HepG2 (cell line): ENCODE data around the gene PEX11A. TPM values are rescaled to one million over a fixed set of nuclear protein-coding genes. Genes with fewer than 3 reads are reported as not detected.

Source experiments
- ATAC-seq: fragments of 200-7000 bp; cut with Tn5 transposase; 3 replicates; pipeline ENCODE4 v1.9.1; 2020; ENCODE audit warnings: mild to moderate bottlenecking, moderate library complexity
- BruUV-seq: library from RNA; stranded (reverse); fragments of 400-500 nt; replicated peaks from 2 replicates; lab custom pipeline; 2021; lab: Mats Ljungman, UMichigan
- CTCF ChIA-PET: fragments of 300-600 bp; formaldehyde crosslinking; extraction: SDS; loops from one replicate; lab custom pipeline; 2021; ENCODE audit warnings: low total read pairs, inconsistent platforms, low intra/inter-chr PET ratio; lab: Yijun Ruan, JAX
- POLR2A ChIA-PET: fragments of 350-600 bp; sonication (Branson Sonifier 250); formaldehyde crosslinking; loops from one replicate; lab custom pipeline; 2020; ENCODE audit warnings: antibody characterized with exemption, inconsistent platforms; lab: Yijun Ruan, JAX
- DNase-seq: peaks from one replicate; pipeline ENCODE4 v3.0.0-alpha.2; 2015; ENCODE audit warnings: low spot score
- FAIRE-seq: peaks from 3 replicates; lab custom pipeline; 2011; peaks lifted over from hg19 to GRCh38; lab: Jason Lieb, UNC
- H2AFZ ChIP-seq: one replicate; pipeline ENCODE4 v1.6.1; 2011; ENCODE audit warnings: low read length, inconsistent platforms
- H3K27ac ChIP-seq: fragments of 300-600 bp; 3 replicates; pipeline ENCODE4 v1.8.0; 2011; ENCODE audit warnings: mixed run types, mild to moderate bottlenecking, mixed read lengths, low read length, inconsistent platforms; ENCODE audit not compliant: insufficient read depth; ENCODE audit errors: extremely low read length
- H3K27me3 ChIP-seq, 2 experiments: fragments of 200-600 bp in 1 of 2; 2 replicates in 1 of 2; 3 replicates in 1 of 2; pipeline versions ENCODE4 v1.6.0 to v1.8.0; 2011; ENCODE audit warnings: low read length in 2 of 2, mild to moderate bottlenecking in 2 of 2, moderate library complexity in 2 of 2, inconsistent platforms in 1 of 2; ENCODE audit not compliant: insufficient read depth in 2 of 2, control insufficient read depth in 1 of 2
- H3K36me3 ChIP-seq, 2 experiments: fragments of 200-600 bp in 1 of 2; replicated peaks in 1 of 2; 2 replicates in 1 of 2; 3 replicates in 1 of 2; pipeline versions ENCODE4 v1.5.1 to v1.8.0; 2011; ENCODE audit warnings: low read length in 2 of 2, inconsistent platforms in 1 of 2; ENCODE audit not compliant: insufficient read depth in 2 of 2, control insufficient read depth in 1 of 2
- H3K4me1 ChIP-seq: 2 replicates; pipeline ENCODE4 v1.5.1; 2012; ENCODE audit warnings: low read length, inconsistent platforms; ENCODE audit not compliant: insufficient read depth
- H3K4me2 ChIP-seq: 2 replicates; pipeline ENCODE4 v1.6.0; 2011; ENCODE audit warnings: low read depth, low read length, inconsistent platforms
- H3K4me3 ChIP-seq, 3 experiments: fragments of 200-600 bp in 1 of 3; sonication (generic), shearing (Covaris generic) in 1 of 3; replicated peaks in 1 of 3; 2 replicates each; pipeline ENCODE4 v1.5.1; 2011 to 2016; ENCODE audit warnings: low read length in 3 of 3, inconsistent platforms in 2 of 3, low read depth in 2 of 3, mild to moderate bottlenecking in 2 of 3, control low read depth in 1 of 3, mixed read lengths in 1 of 3; ENCODE audit not compliant: insufficient read depth in 1 of 3
- H3K79me2 ChIP-seq: one replicate; pipeline ENCODE4 v1.6.1; 2011; ENCODE audit warnings: low read length, inconsistent platforms; ENCODE audit not compliant: insufficient read depth
- H3K9ac ChIP-seq: 2 replicates; pipeline ENCODE4 v1.6.0; 2011; ENCODE audit warnings: mild to moderate bottlenecking, low read depth, low read length, inconsistent platforms; ENCODE audit not compliant: insufficient read depth
- H3K9me3 ChIP-seq: 2 replicates; pipeline ENCODE4 v1.5.1; 2012; ENCODE audit warnings: mild to moderate bottlenecking, low read length
- H4K20me1 ChIP-seq: 2 replicates; pipeline ENCODE4 v1.6.0; 2011; ENCODE audit warnings: inconsistent platforms, mild to moderate bottlenecking, low read length, moderate library complexity; ENCODE audit not compliant: insufficient read depth
- MEIS2 ChIP-seq: sonication (generic); formaldehyde crosslinking; IDR thresholded peaks from 2 replicates; pipeline ENCODE4 v1.9.0; 2021; ENCODE audit warnings: mild to moderate bottlenecking, missing genetic modification reagents
- MTA1 ChIP-seq: sonication (generic); formaldehyde crosslinking; IDR thresholded peaks from 2 replicates; pipeline ENCODE4 v1.4.0; 2020; ENCODE audit warnings: missing genetic modification reagents, mild to moderate bottlenecking, borderline replicate concordance
- NBN ChIP-seq: fragments of 450-650 bp; conservative IDR thresholded peaks from 2 replicates; pipeline ENCODE4 v1.6.1; 2017
- RAD21 ChIP-seq: fragments of 450-650 bp; formaldehyde crosslinking; IDR thresholded peaks from 2 replicates; pipeline ENCODE4 v1.5.0; 2020; ENCODE audit warnings: mild to moderate bottlenecking
- SALL1 ChIP-seq: sonication (generic); formaldehyde crosslinking; IDR thresholded peaks from 2 replicates; pipeline ENCODE4 v1.8.0; 2022; ENCODE audit warnings: mild to moderate bottlenecking, missing genetic modification reagents
- SALL2 ChIP-seq: sonication (generic); formaldehyde crosslinking; IDR thresholded peaks from 2 replicates; pipeline ENCODE4 v1.8.1; 2023; ENCODE audit warnings: mild to moderate bottlenecking, missing genetic modification reagents, inconsistent platforms
- SMC3 ChIP-seq: IDR thresholded peaks from 2 replicates; pipeline ENCODE4 v1.6.1; 2011; ENCODE audit warnings: low read length, improper control_type of control experiment
- ZNF510 ChIP-seq: sonication (generic); formaldehyde crosslinking; IDR thresholded peaks from 2 replicates; pipeline ENCODE4 v1.4.0; 2020; ENCODE audit warnings: low read depth, mild to moderate bottlenecking, missing genetic modification reagents
- ZNF547 ChIP-seq: sonication (generic); formaldehyde crosslinking; IDR thresholded peaks from 2 replicates; pipeline ENCODE4 v1.5.1; 2020; ENCODE audit warnings: mild to moderate bottlenecking, missing genetic modification reagents
- ZNF687 ChIP-seq: sonication (generic); formaldehyde crosslinking; IDR thresholded peaks from 2 replicates; pipeline ENCODE4 v1.5.1; 2020; ENCODE audit warnings: mild to moderate bottlenecking, missing genetic modification reagents, moderate library complexity
- ZSCAN25 ChIP-seq: sonication (generic); formaldehyde crosslinking; IDR thresholded peaks from 2 replicates; pipeline ENCODE4 v1.8.0; 2022; ENCODE audit warnings: mild to moderate bottlenecking, missing genetic modification reagents
- WGBS: methylation state at CpG from one replicate; pipeline ENCODE4 v1.1.6; 2017; ENCODE audit warnings: low lambda C conversion rate; 5-methylcytosine and 5-hydroxymethylcytosine counted together
- in situ Hi-C: cut with HindIII; loops from 2 replicates; pipeline ENCODE4 v1.10.0; 2017; ENCODE audit warnings: low pct_unique_long_range_greater_than_20kb; ENCODE audit not compliant: extremely low pct_ligation_motif_present
- intact Hi-C: fragments of 100-400 bp; cut with micrococcal nuclease; formaldehyde crosslinking; loops from one replicate; pipeline ENCODE4 v1.10.0; 2022; ENCODE audit not compliant: unreplicated experiment
- polyA plus RNA-seq, 8 experiments: library from polyadenylated mRNA; depleted of rRNA in 3 of 8; stranded (reverse) in 7 of 8; unstranded in 1 of 8; fragments of >200 nt; fragmentation: Illumina TruSeq in 4 of 8; extraction: Trizol in 4 of 8; gene quantifications; 2 replicates each; pipeline versions ENCODE4 v1.2.1 to v1.2.3, GENCODE V29; 2011 to 2016; ENCODE audit warnings: low read depth in 4 of 8, missing spikeins in 1 of 8, mixed read lengths in 1 of 8; ENCODE audit not compliant: insufficient read depth in 1 of 8
- total RNA-seq, 5 experiments: library from RNA; depleted of rRNA; stranded (reverse); fragments of >200 nt; fragmentation: Illumina TruSeq; extraction: Trizol; gene quantifications; 2 replicates each; pipeline ENCODE4 v1.2.3, GENCODE V29; 2016; ENCODE audit warnings: low read depth in 1 of 5

Gene PEX11A
- total and polyA plus RNA-seq, 2 of the 13 experiments (the other 11 are each of a cell fraction or from before 2014, with no cell fraction given) = 9.9 to 15.1 TPM

- FAIRE-seq = no peak
- H3K4me1 ChIP-seq = peaks cover 14% of the 10 kb centered on the region
- H3K4me3 ChIP-seq = no peak overlapping the region
Measured at GRCh38 chr15:89648106-89649012, 42.2 kb downstream of the PEX11A start.

GRCh38 chr15:89647191-89647851 lies 43.2 kb downstream of the PEX11A start:
- peak; percentile 95 for ATAC-seq
- TF ChIP-seq ZSCAN25 = peak; percentile 88
- TF ChIP-seq RAD21 = peak; percentile 84
- TF ChIP-seq ZNF687 = peak; percentile 59
- peak; percentile 45; the same call in 1 of the 2 replicates for TF ChIP-seq MTA1 (CRISPR knock-in tag)
- no peak for TF ChIP-seq ZNF510 (CRISPR knock-in tag)
- TF ChIP-seq SMC3 = peak; percentile 57; the same call in 1 of the 2 replicates
- 0 out of 2 replicates have a peak, but pooled peaks have one; percentile 23 for TF ChIP-seq MEIS2 (CRISPR knock-in tag)
- TF ChIP-seq SALL1 (CRISPR knock-in tag) = peak; percentile 46; the same call in 1 of the 2 replicates
- TF ChIP-seq ZNF547 (CRISPR knock-in tag) = no peak

More at GRCh38 chr15:89648106-89649012, 42.2 kb downstream of the PEX11A start:
- no peak overlapping the region for H3K4me2 ChIP-seq
- H3K27ac ChIP-seq = no peak overlapping the region
- ChIA-PET CTCF (interaction anchor here (2.1 kb wide), 1 partner anchor 26 kb away, joined by 28 read pairs; no protein-coding TSS in a partner anchor), POLR2A (no interaction called here)
- H3K9ac ChIP-seq = no peak overlapping the region
- no peaks in the 10 kb centered on the region for H3K9me3 ChIP-seq
- TF ChIP-seq NBN (no peak), SALL2 (CRISPR knock-in tag) (no peak)
- intact Hi-C loops (no loop called here), in situ Hi-C loops (no loop called here)
- WGBS = 97% methylated on average over 74 of the region's 102 CpGs
- H4K20me1 ChIP-seq = no peaks in the 10 kb centered on the region
- DNase-seq (no peak), ATAC-seq (no peak)
- H3K27me3 ChIP-seq = no peaks in the 10 kb centered on the region
- BruUV-seq = no TSS peak
- no peaks in the 10 kb centered on the region for H3K79me2 ChIP-seq
- H3K36me3 ChIP-seq = no peaks in the 10 kb centered on the region; a peak in 1 of 5 replicates
- no peak overlapping the region for H2AFZ ChIP-seq

More at GRCh38 chr15:89647191-89647851, 43.2 kb downstream of the PEX11A start:
- H3K27ac ChIP-seq = no peak overlapping the region
- H3K79me2 ChIP-seq = no peaks in the 10 kb centered on the region
- no peaks in the 10 kb centered on the region for H4K20me1 ChIP-seq
- WGBS = 72% methylated on average over 19 of the region's 25 CpGs
- in situ Hi-C loops (no loop called here), intact Hi-C loops (loop anchor here (1.0 kb wide), 1 partner anchor 27 kb away; no protein-coding TSS in a partner anchor)
- H3K4me2 ChIP-seq = peak overlapping the region; percentile 59
- DNase-seq = peak; percentile 57
- H3K9ac ChIP-seq = no peak overlapping the region
- BruUV-seq = no TSS peak
- H2AFZ ChIP-seq = no peak overlapping the region
- no peaks in the 10 kb centered on the region for H3K27me3 ChIP-seq
- CTCF ChIA-PET = interaction anchor here (2.1 kb wide), 1 partner anchor 27 kb away, joined by 28 read pairs; no protein-coding TSS in a partner anchor
- H3K36me3 ChIP-seq = no peaks in the 10 kb centered on the region; a peak in 1 of 5 replicates
- peak; percentile 60 for FAIRE-seq
- POLR2A ChIA-PET = interaction anchor here (1.0 kb wide), 1 partner anchor 33 kb away, joined by 3 read pairs; no protein-coding TSS in a partner anchor
- no peaks in the 10 kb centered on the region for H3K9me3 ChIP-seq
- peak overlapping the region in 1 of 3 experiments; percentile 32; a peak in 1 of 6 replicates for H3K4me3 ChIP-seq
- peaks cover 6% of the 10 kb centered on the region; the same call in 1 of the 2 replicates for H3K4me1 ChIP-seq
